ENCODE measurements around the gene DAG1.

DNA sequence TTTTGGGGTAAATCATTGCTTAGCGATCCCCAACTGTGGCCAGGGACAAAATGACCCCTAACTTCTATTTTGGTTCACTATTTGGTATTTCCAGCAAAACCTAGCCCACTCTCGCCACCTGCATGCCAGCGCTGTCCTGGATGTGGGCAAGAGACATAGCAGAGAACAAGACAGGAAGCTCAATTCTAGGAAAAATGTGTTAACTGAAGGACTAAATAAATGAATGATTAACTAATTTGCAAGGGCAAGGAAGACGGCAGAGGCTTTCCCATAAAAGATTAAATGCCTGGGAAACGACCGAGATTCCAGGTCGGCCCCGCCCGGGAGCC lies 41.4 kb upstream of the DAG1 start:
- TF ChIP-seq, protein P1, sequence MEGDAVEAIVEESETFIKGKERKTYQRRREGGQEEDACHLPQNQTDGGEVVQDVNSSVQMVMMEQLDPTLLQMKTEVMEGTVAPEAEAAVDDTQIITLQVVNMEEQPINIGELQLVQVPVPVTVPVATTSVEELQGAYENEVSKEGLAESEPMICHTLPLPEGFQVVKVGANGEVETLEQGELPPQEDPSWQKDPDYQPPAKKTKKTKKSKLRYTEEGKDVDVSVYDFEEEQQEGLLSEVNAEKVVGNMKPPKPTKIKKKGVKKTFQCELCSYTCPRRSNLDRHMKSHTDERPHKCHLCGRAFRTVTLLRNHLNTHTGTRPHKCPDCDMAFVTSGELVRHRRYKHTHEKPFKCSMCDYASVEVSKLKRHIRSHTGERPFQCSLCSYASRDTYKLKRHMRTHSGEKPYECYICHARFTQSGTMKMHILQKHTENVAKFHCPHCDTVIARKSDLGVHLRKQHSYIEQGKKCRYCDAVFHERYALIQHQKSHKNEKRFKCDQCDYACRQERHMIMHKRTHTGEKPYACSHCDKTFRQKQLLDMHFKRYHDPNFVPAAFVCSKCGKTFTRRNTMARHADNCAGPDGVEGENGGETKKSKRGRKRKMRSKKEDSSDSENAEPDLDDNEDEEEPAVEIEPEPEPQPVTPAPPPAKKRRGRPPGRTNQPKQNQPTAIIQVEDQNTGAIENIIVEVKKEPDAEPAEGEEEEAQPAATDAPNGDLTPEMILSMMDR (conservative IDR thresholded peaks at IDR 0.05; ENCODE audit: low read depth, low read length) = no peak
- TF ChIP-seq EZH2 (IDR thresholded peaks at IDR 0.05; ENCODE audit: low read length, unreplicated experiment) = no peak

Measured in PC-3 (cell line).